RWPE2 (cell line): ENCODE data around the gene SKAP1.

ENCODE experiments used
- ATAC-seq: fragments of 200-7000 bp; cut with Tn5 transposase; 3 replicates; pipeline ENCODE4 v1.9.1; 2021; ENCODE audit warnings: low read depth
- DNase-seq: peaks from one replicate; pipeline ENCODE4 v3.0.0-alpha.2; 2020; ENCODE audit warnings: low spot score
- H3K27ac ChIP-seq: fragments of 450-650 bp; 2 replicates; pipeline ENCODE4 v1.5.1; 2017; ENCODE audit warnings: mild to moderate bottlenecking; ENCODE audit not compliant: poor library complexity, severe bottlenecking
- H3K27me3 ChIP-seq: fragments of 250-450 bp; sonication (Bioruptor Pico); 2 replicates; pipeline ENCODE4 v1.5.1; 2021; ENCODE audit warnings: mild to moderate bottlenecking, moderate library complexity; ENCODE audit not compliant: insufficient read depth, poor library complexity, severe bottlenecking
- H3K36me3 ChIP-seq: fragments of 250-450 bp; sonication (Bioruptor Pico); 2 replicates; pipeline ENCODE4 v1.5.1; 2020; ENCODE audit warnings: low read depth, mild to moderate bottlenecking, moderate library complexity
- H3K4me1 ChIP-seq: fragments of 250-450 bp; sonication (Bioruptor Pico); 2 replicates; pipeline ENCODE4 v1.5.1; 2021; ENCODE audit warnings: mild to moderate bottlenecking, moderate library complexity; ENCODE audit not compliant: insufficient read depth, poor library complexity, severe bottlenecking
- H3K4me3 ChIP-seq: fragments of 250-450 bp; sonication (Bioruptor Pico); 2 replicates; pipeline ENCODE4 v1.5.1; 2021; ENCODE audit warnings: mild to moderate bottlenecking, moderate library complexity; ENCODE audit not compliant: severe bottlenecking
- H3K9me3 ChIP-seq: fragments of 250-450 bp; sonication (Bioruptor Pico); 2 replicates; pipeline ENCODE4 v1.5.1; 2021; ENCODE audit warnings: mild to moderate bottlenecking, moderate library complexity; ENCODE audit not compliant: severe bottlenecking
- TF ChIP-seq, protein P1 (sequence below): fragments of 450-650 bp; IDR thresholded peaks from one replicate; pipeline ENCODE4 v1.5.1; 2017; ENCODE audit warnings: mild to moderate bottlenecking, moderate library complexity; ENCODE audit not compliant: poor library complexity, severe bottlenecking

SKAP1 gene

DNA sequence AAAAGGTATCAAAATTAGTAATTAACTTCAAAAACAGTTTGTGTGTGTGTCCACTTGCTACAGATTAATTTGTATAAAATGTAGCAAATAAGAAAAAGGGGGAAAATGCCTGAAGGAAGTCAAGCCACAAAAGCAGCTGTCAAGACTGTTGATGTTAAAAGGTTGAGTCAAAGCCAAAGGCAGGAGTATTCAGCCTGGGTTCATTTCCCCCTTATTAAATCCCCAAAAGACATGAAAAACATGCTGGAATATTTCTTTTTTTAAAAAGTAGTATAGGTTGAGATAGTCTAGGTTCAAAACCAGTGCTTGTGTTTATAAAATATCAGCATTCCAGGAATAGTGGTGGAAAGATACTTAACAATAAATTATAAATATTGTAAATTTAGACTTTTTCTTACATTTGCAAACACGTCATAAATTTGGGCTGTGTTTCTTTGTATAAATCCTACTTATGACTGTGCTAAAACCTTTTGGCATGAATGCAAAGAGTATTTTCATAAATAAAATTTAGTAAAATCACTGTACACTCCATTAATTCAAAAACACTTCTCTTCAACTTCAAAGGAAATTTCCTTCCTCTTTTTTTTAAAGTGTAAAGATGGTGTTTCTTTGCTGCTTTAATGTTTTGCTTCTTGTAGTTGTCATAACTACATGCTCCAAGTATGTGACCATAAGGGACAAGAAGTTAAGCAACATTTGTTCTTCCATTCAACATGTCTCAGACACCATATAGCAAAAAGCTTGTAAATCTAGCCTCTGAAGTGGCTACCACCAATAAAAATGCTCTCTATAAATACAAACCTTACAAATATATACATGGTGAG lies 72.0 kb downstream of the SKAP1 start:
- no peak overlapping the region for H3K27ac ChIP-seq
- TF ChIP-seq, protein P1, sequence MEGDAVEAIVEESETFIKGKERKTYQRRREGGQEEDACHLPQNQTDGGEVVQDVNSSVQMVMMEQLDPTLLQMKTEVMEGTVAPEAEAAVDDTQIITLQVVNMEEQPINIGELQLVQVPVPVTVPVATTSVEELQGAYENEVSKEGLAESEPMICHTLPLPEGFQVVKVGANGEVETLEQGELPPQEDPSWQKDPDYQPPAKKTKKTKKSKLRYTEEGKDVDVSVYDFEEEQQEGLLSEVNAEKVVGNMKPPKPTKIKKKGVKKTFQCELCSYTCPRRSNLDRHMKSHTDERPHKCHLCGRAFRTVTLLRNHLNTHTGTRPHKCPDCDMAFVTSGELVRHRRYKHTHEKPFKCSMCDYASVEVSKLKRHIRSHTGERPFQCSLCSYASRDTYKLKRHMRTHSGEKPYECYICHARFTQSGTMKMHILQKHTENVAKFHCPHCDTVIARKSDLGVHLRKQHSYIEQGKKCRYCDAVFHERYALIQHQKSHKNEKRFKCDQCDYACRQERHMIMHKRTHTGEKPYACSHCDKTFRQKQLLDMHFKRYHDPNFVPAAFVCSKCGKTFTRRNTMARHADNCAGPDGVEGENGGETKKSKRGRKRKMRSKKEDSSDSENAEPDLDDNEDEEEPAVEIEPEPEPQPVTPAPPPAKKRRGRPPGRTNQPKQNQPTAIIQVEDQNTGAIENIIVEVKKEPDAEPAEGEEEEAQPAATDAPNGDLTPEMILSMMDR: no peak
- H3K27me3 ChIP-seq: no peaks in the 10 kb centered on the region
- no peaks in the 10 kb centered on the region for H3K36me3 ChIP-seq
- H3K9me3 ChIP-seq: no peaks in the 10 kb centered on the region
- no peak overlapping the region for H3K4me3 ChIP-seq
- ATAC-seq (no peak), DNase-seq (no peak)
- H3K4me1 ChIP-seq: no peaks in the 10 kb centered on the region

DNA sequence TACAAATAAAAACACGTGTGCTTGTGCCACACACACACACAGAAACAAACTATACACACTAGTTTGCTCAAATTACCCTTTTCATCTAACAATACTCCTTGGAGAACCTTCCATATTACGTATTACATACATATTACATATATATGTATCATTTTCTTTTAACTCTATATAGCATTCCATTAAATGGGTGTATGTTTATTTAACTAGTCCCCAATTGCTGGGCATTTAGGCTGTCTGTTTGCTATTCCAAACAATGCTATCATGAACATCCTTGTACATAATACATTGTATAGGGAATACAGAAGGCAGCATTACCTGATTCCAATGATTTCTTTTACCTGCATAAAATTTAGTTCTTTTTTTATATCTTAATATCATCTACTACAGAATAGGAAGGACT lies 73.1 kb downstream of the SKAP1 start:
- ATAC-seq (no peak), DNase-seq (no peak)
- Histone ChIP-seq H3K4me1 (no peaks in the 10 kb centered on the region), H3K36me3 (no peaks in the 10 kb centered on the region), H3K27ac (no peak overlapping the region), H3K4me3 (no peak overlapping the region), H3K9me3 (no peaks in the 10 kb centered on the region), H3K27me3 (no peaks in the 10 kb centered on the region)
- TF ChIP-seq, protein P1: no peak

DNA sequence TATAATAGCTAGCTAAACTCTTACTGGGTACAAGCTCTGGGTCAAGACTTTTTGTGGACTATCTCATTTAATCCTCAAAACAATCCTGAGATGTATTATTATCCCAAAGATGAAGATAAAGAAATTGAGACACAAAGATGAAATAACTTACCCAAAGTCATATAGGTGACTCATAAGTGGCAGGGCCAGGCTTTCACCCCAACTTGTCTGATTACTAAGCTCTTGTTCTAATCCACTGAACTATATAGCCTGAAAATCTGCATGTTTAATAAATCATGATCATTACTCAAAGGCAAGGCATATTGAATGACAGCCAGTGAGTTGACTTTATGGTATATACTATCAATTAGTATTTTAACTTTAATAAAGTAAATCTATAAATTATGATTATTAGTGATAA lies 77.4 kb downstream of the SKAP1 start:
- TF ChIP-seq, protein P1: no peak
- no peaks in the 10 kb centered on the region for H3K27me3 ChIP-seq
- H3K9me3 ChIP-seq: no peaks in the 10 kb centered on the region
- no peak overlapping the region for H3K27ac ChIP-seq
- DNase-seq (no peak), ATAC-seq (no peak)
- no peak overlapping the region for H3K4me3 ChIP-seq
- no peaks in the 10 kb centered on the region for H3K36me3 ChIP-seq
- H3K4me1 ChIP-seq: no peaks in the 10 kb centered on the region

DNA sequence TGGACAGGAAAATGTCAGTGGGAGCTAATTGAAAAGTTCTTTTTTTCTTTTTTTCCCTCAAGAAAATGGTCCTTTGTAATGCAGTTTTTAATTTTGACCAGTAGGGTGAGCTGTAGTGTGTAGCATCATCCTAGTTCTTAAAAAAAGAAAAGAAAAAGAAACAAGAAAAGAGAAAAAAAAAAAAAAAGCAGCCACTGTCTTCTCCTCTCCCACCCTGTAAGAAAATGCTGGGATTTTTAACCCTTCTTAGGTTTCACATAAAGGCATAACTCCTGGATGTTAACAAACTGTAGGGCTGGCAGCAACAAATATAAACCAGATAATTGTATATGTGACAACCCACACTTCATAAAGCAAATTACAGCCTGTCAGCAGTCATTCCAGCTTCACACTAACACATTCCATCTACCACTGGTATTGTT lies 78.1 kb downstream of the SKAP1 start:
- TF ChIP-seq, protein P1: peak; percentile 90
- no peak overlapping the region for H3K4me3 ChIP-seq
- no peak for ATAC-seq

DNA sequence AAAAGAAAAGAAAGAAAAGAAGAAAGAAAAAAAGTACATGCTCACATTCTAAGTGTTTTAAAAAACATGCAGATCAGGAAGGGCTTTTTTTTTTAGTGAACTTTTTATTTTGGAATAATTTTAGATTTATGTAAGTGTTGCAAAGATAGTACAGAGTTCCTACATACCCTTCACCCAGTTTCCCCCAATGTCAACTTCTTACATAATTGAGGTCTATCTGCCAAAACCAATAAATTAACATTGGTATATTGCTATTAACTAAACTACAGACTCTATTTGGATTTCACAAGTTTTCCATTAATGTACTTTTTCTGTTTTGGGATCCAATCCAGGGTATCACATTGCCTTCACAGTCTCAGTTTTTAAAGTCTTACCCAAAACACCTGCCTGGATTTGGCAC lies 81.7 kb downstream of the SKAP1 start:
- ATAC-seq (no peak), DNase-seq (no peak)
- Histone ChIP-seq H3K4me1 (no peaks in the 10 kb centered on the region), H3K4me3 (no peak overlapping the region), H3K9me3 (no peaks in the 10 kb centered on the region), H3K27ac (no peak overlapping the region), H3K27me3 (no peaks in the 10 kb centered on the region), H3K36me3 (no peaks in the 10 kb centered on the region)
- TF ChIP-seq, protein P1: no peak

More for the DNA sequence above, 78.1 kb downstream of the SKAP1 start:
- H3K27me3 ChIP-seq: no peaks in the 10 kb centered on the region
- DNase-seq: no peak
- no peak overlapping the region for H3K27ac ChIP-seq
- H3K9me3 ChIP-seq: no peaks in the 10 kb centered on the region
- no peaks in the 10 kb centered on the region for H3K36me3 ChIP-seq
- H3K4me1 ChIP-seq: no peaks in the 10 kb centered on the region
